Measurements from ENCODE around the gene HYLS1.
"Not testable (repeated sequence)": the region's sequence is repeated elsewhere in the genome, so short reads cannot be mapped to it uniquely, and the experiment has no call there.

HYLS1 gene

GRCh38 chr11:125883375-125883774 is 4.1 kb upstream of the HYLS1 start:
- peaks cover 27% of the 10 kb centered on the region for H3K27me3 ChIP-seq (ENCODE audit: low read depth)
- peaks cover 3% of the 10 kb centered on the region; the same call in 1 of the 2 replicates for H3K4me1 ChIP-seq
- in situ Hi-C loops (cut with MboI; ENCODE audit: low sequenced_read_pairs), result loop anchor here (25.0 kb wide), 1 partner anchor 921 kb away; the partner anchor contains the start of gene CCDC15
- no peak for DNase-seq (ENCODE audit: low spot score in 2 of 2)
- no peaks in the 10 kb centered on the region for H3K36me3 ChIP-seq (replicated peaks)
- H3K4me3 ChIP-seq, result no peak overlapping the region
- 0 out of 2 replicates have a peak, but pooled peaks cover 2% of the 10 kb centered on the region for H3K9me3 ChIP-seq

- peaks cover 7% of the 10 kb centered on the region for H3K4me1 ChIP-seq
- H3K36me3 ChIP-seq (replicated peaks), result no peaks in the 10 kb centered on the region; the same call in 1 of the 2 replicates
- H3K27me3 ChIP-seq (ENCODE audit: low read depth), result no peaks in the 10 kb centered on the region; the same call in 1 of the 2 replicates
- no peak for DNase-seq (ENCODE audit: low spot score in 2 of 2)
- H3K4me3 ChIP-seq, result peak overlapping the region; percentile 53
- 0 out of 2 replicates have a peak, but pooled peaks cover 2% of the 10 kb centered on the region for H3K9me3 ChIP-seq
- in situ Hi-C loops (cut with MboI; ENCODE audit: low sequenced_read_pairs), result loop anchor here (25.0 kb wide), 1 partner anchor 925 kb away; the partner anchor contains the start of gene CCDC15
These were observed 483 bp upstream of the HYLS1 start for GRCh38 chr11:125886997-125887372.

GRCh38 chr11:125890447-125891100 is 3.1 kb downstream of the HYLS1 start:
- no peak overlapping the region for H3K4me3 ChIP-seq
- no peaks in the 10 kb centered on the region for H3K27me3 ChIP-seq (ENCODE audit: low read depth)
- in situ Hi-C loops (cut with MboI; ENCODE audit: low sequenced_read_pairs), result loop anchor here (25.0 kb wide), 1 partner anchor 928 kb away; the partner anchor contains the start of gene CCDC15
- peaks cover 22% of the 10 kb centered on the region for H3K36me3 ChIP-seq (replicated peaks)
- H3K9me3 ChIP-seq, result 0 out of 2 replicates have a peak, but pooled peaks cover 2% of the 10 kb centered on the region
- no peak for DNase-seq (ENCODE audit: low spot score in 2 of 2)
- peaks cover 7% of the 10 kb centered on the region for H3K4me1 ChIP-seq

GRCh38 chr11:125892071-125892470 is 4.6 kb downstream of the HYLS1 start:
- Histone ChIP-seq H3K9me3 (no peaks in the 10 kb centered on the region), H3K36me3 (replicated peaks) (peaks cover 31% of the 10 kb centered on the region), H3K4me3 (no peak overlapping the region), H3K4me1 (peaks cover 7% of the 10 kb centered on the region), H3K27me3 (ENCODE audit: low read depth) (no peaks in the 10 kb centered on the region)
- in situ Hi-C loops (cut with MboI; ENCODE audit: low sequenced_read_pairs), result loop anchor here (25.0 kb wide), 1 partner anchor 930 kb away; the partner anchor contains the start of gene CCDC15
- no peak for DNase-seq (ENCODE audit: low spot score in 2 of 2)

GRCh38 chr11:125892994-125893393 is 5.5 kb downstream of the HYLS1 start:
- Histone ChIP-seq H3K36me3 (replicated peaks) (peaks cover 35% of the 10 kb centered on the region), H3K9me3 (no peaks in the 10 kb centered on the region), H3K27me3 (ENCODE audit: low read depth) (no peaks in the 10 kb centered on the region), H3K4me3 (no peak overlapping the region), H3K4me1 (peaks cover 4% of the 10 kb centered on the region; the same call in 1 of the 2 replicates)
- DNase-seq (ENCODE audit: low spot score in 2 of 2), result no peak
- in situ Hi-C loops (cut with MboI; ENCODE audit: low sequenced_read_pairs), result loop anchor here (25.0 kb wide), 1 partner anchor 931 kb away; the partner anchor contains the start of gene CCDC15

- no peak overlapping the region; the same call in 1 of the 2 replicates for H3K4me3 ChIP-seq
- in situ Hi-C loops (cut with MboI; ENCODE audit: low sequenced_read_pairs), result no loop called here
These were observed 14.4 kb downstream of the HYLS1 start for GRCh38 chr11:125901872-125902271.

GRCh38 chr11:125902277-125902926 is 14.9 kb downstream of the HYLS1 start:
- peaks cover 6% of the 10 kb centered on the region; the same call in 1 of the 2 replicates for H3K4me1 ChIP-seq
- peaks cover 5% of the 10 kb centered on the region for H3K27me3 ChIP-seq (ENCODE audit: low read depth)
- in situ Hi-C loops (cut with MboI; ENCODE audit: low sequenced_read_pairs), result no loop called here
- peaks cover 19% of the 10 kb centered on the region for H3K36me3 ChIP-seq (replicated peaks)
- no peaks in the 10 kb centered on the region for H3K9me3 ChIP-seq
- H3K4me3 ChIP-seq, result peak overlapping the region; percentile 47
- no peak for DNase-seq (ENCODE audit: low spot score in 2 of 2)

More at GRCh38 chr11:125901872-125902271, 14.4 kb downstream of the HYLS1 start:
- peaks cover 19% of the 10 kb centered on the region for H3K36me3 ChIP-seq (replicated peaks)
- H3K27me3 ChIP-seq (ENCODE audit: low read depth), result peaks cover 5% of the 10 kb centered on the region
- peaks cover 6% of the 10 kb centered on the region; the same call in 1 of the 2 replicates for H3K4me1 ChIP-seq
- no peak for DNase-seq (ENCODE audit: low spot score in 2 of 2)
- H3K9me3 ChIP-seq, result no peaks in the 10 kb centered on the region

GRCh38 chr11:125902927-125903710 is 15.7 kb downstream of the HYLS1 start, which contains the start of gene PUS3:
Gene PUS3 (minus strand): TSS chr11:125903206. CDS start chr11:125896284, 6,922 bp downstream.
- in situ Hi-C loops (cut with MboI; ENCODE audit: low sequenced_read_pairs), result no loop called here
- Histone ChIP-seq H3K36me3 (replicated peaks) (peaks cover 14% of the 10 kb centered on the region), H3K4me1 (peaks cover 6% of the 10 kb centered on the region; the same call in 1 of the 2 replicates), H3K9me3 (no peaks in the 10 kb centered on the region), H3K4me3 (peak within 1 kb of the TSS; percentile 47), H3K27me3 (ENCODE audit: low read depth) (peaks cover 5% of the 10 kb centered on the region)
- peak; percentile 90 to 93 for DNase-seq (ENCODE audit: low spot score in 2 of 2)

GRCh38 chr11:125903711-125904659 is 16.5 kb downstream of the HYLS1 start, which contains the start of gene DDX25:
Gene DDX25 (plus strand): TSS chr11:125904508. CDS start chr11:125904518, 10 bp downstream.
- Histone ChIP-seq H3K4me1 (peaks cover 6% of the 10 kb centered on the region; the same call in 1 of the 2 replicates), H3K9me3 (no peaks in the 10 kb centered on the region), H3K27me3 (ENCODE audit: low read depth) (peaks cover 5% of the 10 kb centered on the region), H3K4me3 (peak within 1 kb of the TSS; percentile 47), H3K36me3 (replicated peaks) (peaks cover 13% of the 10 kb centered on the region)
- DNase-seq (ENCODE audit: low spot score in 2 of 2), result peak; percentile 45 to 76
- in situ Hi-C loops (cut with MboI; ENCODE audit: low sequenced_read_pairs), result no loop called here

GRCh38 chr11:125904678-125905077 is 17.2 kb downstream of the HYLS1 start:
- no peaks in the 10 kb centered on the region for H3K9me3 ChIP-seq
- peaks cover 6% of the 10 kb centered on the region; the same call in 1 of the 2 replicates for H3K4me1 ChIP-seq
- no peak for DNase-seq (ENCODE audit: low spot score in 2 of 2)
- peaks cover 5% of the 10 kb centered on the region for H3K27me3 ChIP-seq (ENCODE audit: low read depth)
- H3K4me3 ChIP-seq, result no peak overlapping the region
- H3K36me3 ChIP-seq (replicated peaks), result peaks cover 11% of the 10 kb centered on the region
- in situ Hi-C loops (cut with MboI; ENCODE audit: low sequenced_read_pairs), result no loop called here

- in situ Hi-C loops (cut with MboI; ENCODE audit: low sequenced_read_pairs), result no loop called here
- Histone ChIP-seq H3K27me3 (ENCODE audit: low read depth) (no peaks in the 10 kb centered on the region; the same call in 1 of the 2 replicates), H3K4me1 (no peaks in the 10 kb centered on the region), H3K36me3 (replicated peaks) (no peaks in the 10 kb centered on the region), H3K9me3 (no peaks in the 10 kb centered on the region), H3K4me3 (no peak overlapping the region)
- DNase-seq (ENCODE audit: low spot score in 2 of 2), result no peak
These were observed 22.9 kb downstream of the HYLS1 start for GRCh38 chr11:125910226-125910849.

GRCh38 chr11:125914601-125915000 is 27.1 kb downstream of the HYLS1 start:
- H3K36me3 ChIP-seq (replicated peaks); in situ Hi-C loops (cut with MboI; ENCODE audit: low sequenced_read_pairs): not testable (repeated sequence)

More at GRCh38 chr11:125914601-125915000, 27.1 kb downstream of the HYLS1 start:
- H3K4me1 ChIP-seq; H3K9me3 ChIP-seq; H3K4me3 ChIP-seq; DNase-seq (ENCODE audit: low spot score in 2 of 2): not testable (repeated sequence)
- H3K27me3 ChIP-seq (ENCODE audit: low read depth), result peaks cover 14% of the 10 kb centered on the region

Data from HAP-1 (cell line).